ENCODE measurements around the gene ANKRD1. TPM values are rescaled to one million over a fixed set of nuclear protein-coding genes. Genes with fewer than 3 reads are reported as not detected.

ANKRD1 gene
- total and polyA plus RNA-seq, 2 of the 8 experiments (the other 6 are each of a cell fraction or from before 2014, with no cell fraction given) = 0.03 TPM; not detected in 1

DNA sequence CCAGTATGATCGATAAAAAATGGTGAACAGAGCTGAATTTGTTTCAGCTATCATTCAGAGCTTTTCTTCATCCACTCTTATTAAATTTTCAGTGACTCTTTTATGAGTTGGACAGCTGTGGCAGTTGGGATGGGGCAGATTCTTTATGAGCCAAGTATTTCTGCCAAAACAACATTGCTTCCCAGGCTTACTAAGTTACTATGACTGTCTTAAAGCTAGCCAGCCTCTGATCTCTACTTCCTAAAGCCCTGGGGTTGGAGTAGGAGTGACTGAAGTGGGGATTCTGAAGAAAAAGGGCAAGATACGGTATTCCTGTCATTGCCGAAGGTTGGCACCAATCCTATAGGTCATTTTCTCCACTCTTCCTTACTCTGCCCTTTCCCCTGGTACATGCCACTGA is 36.5 kb downstream of the ANKRD1 start (continued):
- TF ChIP-seq, protein P1, sequence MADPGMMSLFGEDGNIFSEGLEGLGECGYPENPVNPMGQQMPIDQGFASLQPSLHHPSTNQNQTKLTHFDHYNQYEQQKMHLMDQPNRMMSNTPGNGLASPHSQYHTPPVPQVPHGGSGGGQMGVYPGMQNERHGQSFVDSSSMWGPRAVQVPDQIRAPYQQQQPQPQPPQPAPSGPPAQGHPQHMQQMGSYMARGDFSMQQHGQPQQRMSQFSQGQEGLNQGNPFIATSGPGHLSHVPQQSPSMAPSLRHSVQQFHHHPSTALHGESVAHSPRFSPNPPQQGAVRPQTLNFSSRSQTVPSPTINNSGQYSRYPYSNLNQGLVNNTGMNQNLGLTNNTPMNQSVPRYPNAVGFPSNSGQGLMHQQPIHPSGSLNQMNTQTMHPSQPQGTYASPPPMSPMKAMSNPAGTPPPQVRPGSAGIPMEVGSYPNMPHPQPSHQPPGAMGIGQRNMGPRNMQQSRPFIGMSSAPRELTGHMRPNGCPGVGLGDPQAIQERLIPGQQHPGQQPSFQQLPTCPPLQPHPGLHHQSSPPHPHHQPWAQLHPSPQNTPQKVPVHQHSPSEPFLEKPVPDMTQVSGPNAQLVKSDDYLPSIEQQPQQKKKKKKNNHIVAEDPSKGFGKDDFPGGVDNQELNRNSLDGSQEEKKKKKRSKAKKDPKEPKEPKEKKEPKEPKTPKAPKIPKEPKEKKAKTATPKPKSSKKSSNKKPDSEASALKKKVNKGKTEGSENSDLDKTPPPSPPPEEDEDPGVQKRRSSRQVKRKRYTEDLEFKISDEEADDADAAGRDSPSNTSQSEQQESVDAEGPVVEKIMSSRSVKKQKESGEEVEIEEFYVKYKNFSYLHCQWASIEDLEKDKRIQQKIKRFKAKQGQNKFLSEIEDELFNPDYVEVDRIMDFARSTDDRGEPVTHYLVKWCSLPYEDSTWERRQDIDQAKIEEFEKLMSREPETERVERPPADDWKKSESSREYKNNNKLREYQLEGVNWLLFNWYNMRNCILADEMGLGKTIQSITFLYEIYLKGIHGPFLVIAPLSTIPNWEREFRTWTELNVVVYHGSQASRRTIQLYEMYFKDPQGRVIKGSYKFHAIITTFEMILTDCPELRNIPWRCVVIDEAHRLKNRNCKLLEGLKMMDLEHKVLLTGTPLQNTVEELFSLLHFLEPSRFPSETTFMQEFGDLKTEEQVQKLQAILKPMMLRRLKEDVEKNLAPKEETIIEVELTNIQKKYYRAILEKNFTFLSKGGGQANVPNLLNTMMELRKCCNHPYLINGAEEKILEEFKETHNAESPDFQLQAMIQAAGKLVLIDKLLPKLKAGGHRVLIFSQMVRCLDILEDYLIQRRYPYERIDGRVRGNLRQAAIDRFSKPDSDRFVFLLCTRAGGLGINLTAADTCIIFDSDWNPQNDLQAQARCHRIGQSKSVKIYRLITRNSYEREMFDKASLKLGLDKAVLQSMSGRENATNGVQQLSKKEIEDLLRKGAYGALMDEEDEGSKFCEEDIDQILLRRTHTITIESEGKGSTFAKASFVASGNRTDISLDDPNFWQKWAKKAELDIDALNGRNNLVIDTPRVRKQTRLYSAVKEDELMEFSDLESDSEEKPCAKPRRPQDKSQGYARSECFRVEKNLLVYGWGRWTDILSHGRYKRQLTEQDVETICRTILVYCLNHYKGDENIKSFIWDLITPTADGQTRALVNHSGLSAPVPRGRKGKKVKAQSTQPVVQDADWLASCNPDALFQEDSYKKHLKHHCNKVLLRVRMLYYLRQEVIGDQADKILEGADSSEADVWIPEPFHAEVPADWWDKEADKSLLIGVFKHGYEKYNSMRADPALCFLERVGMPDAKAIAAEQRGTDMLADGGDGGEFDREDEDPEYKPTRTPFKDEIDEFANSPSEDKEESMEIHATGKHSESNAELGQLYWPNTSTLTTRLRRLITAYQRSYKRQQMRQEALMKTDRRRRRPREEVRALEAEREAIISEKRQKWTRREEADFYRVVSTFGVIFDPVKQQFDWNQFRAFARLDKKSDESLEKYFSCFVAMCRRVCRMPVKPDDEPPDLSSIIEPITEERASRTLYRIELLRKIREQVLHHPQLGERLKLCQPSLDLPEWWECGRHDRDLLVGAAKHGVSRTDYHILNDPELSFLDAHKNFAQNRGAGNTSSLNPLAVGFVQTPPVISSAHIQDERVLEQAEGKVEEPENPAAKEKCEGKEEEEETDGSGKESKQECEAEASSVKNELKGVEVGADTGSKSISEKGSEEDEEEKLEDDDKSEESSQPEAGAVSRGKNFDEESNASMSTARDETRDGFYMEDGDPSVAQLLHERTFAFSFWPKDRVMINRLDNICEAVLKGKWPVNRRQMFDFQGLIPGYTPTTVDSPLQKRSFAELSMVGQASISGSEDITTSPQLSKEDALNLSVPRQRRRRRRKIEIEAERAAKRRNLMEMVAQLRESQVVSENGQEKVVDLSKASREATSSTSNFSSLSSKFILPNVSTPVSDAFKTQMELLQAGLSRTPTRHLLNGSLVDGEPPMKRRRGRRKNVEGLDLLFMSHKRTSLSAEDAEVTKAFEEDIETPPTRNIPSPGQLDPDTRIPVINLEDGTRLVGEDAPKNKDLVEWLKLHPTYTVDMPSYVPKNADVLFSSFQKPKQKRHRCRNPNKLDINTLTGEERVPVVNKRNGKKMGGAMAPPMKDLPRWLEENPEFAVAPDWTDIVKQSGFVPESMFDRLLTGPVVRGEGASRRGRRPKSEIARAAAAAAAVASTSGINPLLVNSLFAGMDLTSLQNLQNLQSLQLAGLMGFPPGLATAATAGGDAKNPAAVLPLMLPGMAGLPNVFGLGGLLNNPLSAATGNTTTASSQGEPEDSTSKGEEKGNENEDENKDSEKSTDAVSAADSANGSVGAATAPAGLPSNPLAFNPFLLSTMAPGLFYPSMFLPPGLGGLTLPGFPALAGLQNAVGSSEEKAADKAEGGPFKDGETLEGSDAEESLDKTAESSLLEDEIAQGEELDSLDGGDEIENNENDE (IDR thresholded peaks at IDR 0.05; ENCODE audit: insufficient replicate concordance, low read length) = no peak
- TF ChIP-seq, protein P2, sequence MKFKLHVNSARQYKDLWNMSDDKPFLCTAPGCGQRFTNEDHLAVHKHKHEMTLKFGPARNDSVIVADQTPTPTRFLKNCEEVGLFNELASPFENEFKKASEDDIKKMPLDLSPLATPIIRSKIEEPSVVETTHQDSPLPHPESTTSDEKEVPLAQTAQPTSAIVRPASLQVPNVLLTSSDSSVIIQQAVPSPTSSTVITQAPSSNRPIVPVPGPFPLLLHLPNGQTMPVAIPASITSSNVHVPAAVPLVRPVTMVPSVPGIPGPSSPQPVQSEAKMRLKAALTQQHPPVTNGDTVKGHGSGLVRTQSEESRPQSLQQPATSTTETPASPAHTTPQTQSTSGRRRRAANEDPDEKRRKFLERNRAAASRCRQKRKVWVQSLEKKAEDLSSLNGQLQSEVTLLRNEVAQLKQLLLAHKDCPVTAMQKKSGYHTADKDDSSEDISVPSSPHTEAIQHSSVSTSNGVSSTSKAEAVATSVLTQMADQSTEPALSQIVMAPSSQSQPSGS (IDR thresholded peaks at IDR 0.05; ENCODE audit: low read length) = no peak
